ENCODE measurements around the gene KDM4B. TPM values are rescaled to one million over a fixed set of nuclear protein-coding genes. Genes with fewer than 3 reads are reported as not detected.

The KDM4B gene
- total and polyA plus RNA-seq, 9 donors = 5.2 to 62.9 (median 46.4) TPM

DNA sequence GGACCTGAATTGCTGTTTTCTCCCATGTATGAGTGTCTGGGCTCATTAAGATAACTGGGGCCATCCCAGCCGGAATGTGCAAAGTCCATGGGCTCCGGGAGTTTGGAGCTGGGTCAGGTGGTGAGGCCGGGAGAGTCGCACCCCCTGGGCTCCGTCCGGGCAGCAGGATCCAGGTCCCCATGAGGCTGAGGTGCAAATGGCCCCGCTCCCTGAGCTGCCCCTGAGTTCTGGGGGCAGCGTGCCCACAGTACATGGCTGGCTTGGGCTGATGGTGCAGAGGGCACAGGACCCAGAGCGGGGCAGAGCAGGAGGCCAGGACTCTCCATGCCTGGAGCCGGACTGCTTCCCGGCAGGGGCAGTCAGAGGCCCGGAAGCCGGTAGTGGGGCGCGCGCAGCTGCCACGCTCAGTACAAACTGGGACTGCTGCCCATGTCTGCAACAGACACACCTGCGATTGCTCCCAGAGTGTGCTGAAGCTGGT, 136.0 kb downstream of the KDM4B start:
- 92 to 98% (median 97%) methylated on average over 16 to 18 of the region's 18 CpGs for WGBS, 3 donors

DNA sequence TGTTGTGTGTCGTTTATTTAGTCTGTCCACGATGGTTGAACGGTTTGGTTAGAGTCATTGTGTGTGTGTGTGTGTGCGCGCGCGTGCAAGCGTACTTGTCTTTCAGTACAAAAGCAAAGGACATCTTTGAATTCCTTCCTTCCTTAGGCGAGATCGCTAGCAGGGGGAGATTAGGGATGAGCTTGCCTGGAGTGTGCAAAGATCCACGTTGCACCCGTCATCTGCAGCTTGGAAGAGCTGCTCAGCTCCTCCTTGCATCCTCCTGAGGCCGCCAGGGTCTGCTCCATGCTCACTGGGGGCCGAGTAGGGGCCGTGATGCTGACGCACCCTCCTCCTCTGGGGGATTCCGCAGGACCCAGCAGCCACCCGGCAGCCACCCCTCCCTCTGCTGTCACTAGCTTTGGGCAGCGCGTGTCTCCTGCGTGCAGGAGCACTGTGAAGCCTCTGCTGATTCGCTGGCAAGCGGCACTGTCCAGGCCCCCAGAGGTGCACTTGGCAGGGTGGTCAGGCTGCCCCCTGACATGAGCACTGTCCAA, 137.3 kb downstream of the KDM4B start:
- Histone ChIP-seq H3K36me3 (no peaks in the 10 kb centered on the region), H3K4me3 (no peak overlapping the region), H3K27ac (no peak overlapping the region), H3K9me3 (no peaks in the 10 kb centered on the region), H3K4me1 (ENCODE audit: insufficient read depth) (no peaks in the 10 kb centered on the region), H3K27me3 (no peaks in the 10 kb centered on the region)
- intact Hi-C loops (cut with DNase I) = no loop called here
- 90 to 94% (median 90%) methylated on average over 21 to 23 of the region's 23 CpGs for WGBS, 3 donors
- no peak for DNase-seq
- TF ChIP-seq CTCF (IDR thresholded peaks at IDR 0.05) (no peak), EP300 (IDR thresholded peaks at IDR 0.05) (no peak), POLR2A (IDR thresholded peaks at IDR 0.05) (no peak)

More for the DNA sequence above, 136.0 kb downstream of the KDM4B start:
- Histone ChIP-seq H3K27ac (no peak overlapping the region), H3K27me3 (no peaks in the 10 kb centered on the region), H3K36me3 (no peaks in the 10 kb centered on the region), H3K4me3 (no peak overlapping the region), H3K9me3 (no peaks in the 10 kb centered on the region), H3K4me1 (ENCODE audit: insufficient read depth) (no peaks in the 10 kb centered on the region)
- no peak for DNase-seq
- TF ChIP-seq POLR2A (IDR thresholded peaks at IDR 0.05) (no peak), CTCF (IDR thresholded peaks at IDR 0.05) (no peak), EP300 (IDR thresholded peaks at IDR 0.05) (no peak)
- intact Hi-C loops (cut with DNase I) = no loop called here

GRCh38 chr19:5106971-5107370, 138.1 kb downstream of the KDM4B start:
- Histone ChIP-seq H3K27me3 (no peaks in the 10 kb centered on the region), H3K4me1 (ENCODE audit: insufficient read depth) (no peaks in the 10 kb centered on the region), H3K27ac (no peak overlapping the region), H3K4me3 (no peak overlapping the region), H3K9me3 (no peaks in the 10 kb centered on the region), H3K36me3 (no peaks in the 10 kb centered on the region)
- TF ChIP-seq POLR2A (IDR thresholded peaks at IDR 0.05) = no peak
- no peak for TF ChIP-seq CTCF (IDR thresholded peaks at IDR 0.05)
- TF ChIP-seq EP300 (IDR thresholded peaks at IDR 0.05) = no peak
- 87 to 92% (median 91%) methylated on average over 19 of the region's 19 CpGs for WGBS, 3 donors
- intact Hi-C loops (cut with DNase I) = no loop called here
- no peak for DNase-seq

GRCh38 chr19:5107432-5108122, 138.7 kb downstream of the KDM4B start:
- DNase-seq = no peak
- 65 to 82% (median 66%) methylated on average over 19 to 21 of the region's 21 CpGs for WGBS, 3 donors
- TF ChIP-seq POLR2A (IDR thresholded peaks at IDR 0.05) (no peak), EP300 (IDR thresholded peaks at IDR 0.05) (no peak), CTCF (IDR thresholded peaks at IDR 0.05) (no peak)
- H3K27me3 ChIP-seq = no peaks in the 10 kb centered on the region
- H3K9me3 ChIP-seq = no peaks in the 10 kb centered on the region
- no peaks in the 10 kb centered on the region for H3K4me1 ChIP-seq (ENCODE audit: insufficient read depth)
- no peaks in the 10 kb centered on the region for H3K36me3 ChIP-seq
- H3K4me3 ChIP-seq = no peak overlapping the region
- no peak overlapping the region for H3K27ac ChIP-seq
- intact Hi-C loops (cut with DNase I) = no loop called here
